BLaER1 treated with 17β-estradiol and CSF1 and Interleukin-3, amounts not matched to agents 10 nM and 100 nM (cell line): Measurements from ENCODE around the gene KCNC3.

ENCODE experiments used
- H3K27ac ChIP-seq, 11 experiments: shearing (Covaris generic); formaldehyde crosslinking; 2 replicates each; pipeline ENCODE4 v1.8.1; 2022
- H3K27me3 ChIP-seq, 11 experiments: shearing (Covaris generic); formaldehyde crosslinking; 2 replicates each; pipeline ENCODE4 v1.8.1; 2022
- H3K36me3 ChIP-seq, 11 experiments: shearing (Covaris generic); formaldehyde crosslinking; 2 replicates each; pipeline ENCODE4 v1.8.1; 2022
- H3K4me1 ChIP-seq, 10 experiments: shearing (Covaris generic); formaldehyde crosslinking; 2 replicates each; pipeline ENCODE4 v1.8.1; 2022
- H3K4me2 ChIP-seq, 11 experiments: shearing (Covaris generic); formaldehyde crosslinking; 2 replicates each; pipeline ENCODE4 v1.8.1; 2022
- H3K4me3 ChIP-seq, 10 experiments: shearing (Covaris generic); formaldehyde crosslinking; 2 replicates each; pipeline ENCODE4 v1.8.1; 2022
- H3K9ac ChIP-seq, 11 experiments: shearing (Covaris generic); formaldehyde crosslinking; 2 replicates each; pipeline ENCODE4 v1.8.1; 2022
- H3K9me3 ChIP-seq, 11 experiments: shearing (Covaris generic); formaldehyde crosslinking; replicated peaks in 1 of 11; 2 replicates each; pipeline ENCODE4 v1.8.1; 2022
- H4K20me1 ChIP-seq, 11 experiments: shearing (Covaris generic); formaldehyde crosslinking; 2 replicates each; pipeline ENCODE4 v1.8.1; 2022
- Cebpa-rat ChIP-seq, 11 experiments: shearing (Covaris generic); IDR thresholded peaks; 2 replicates each; pipeline ENCODE4 v1.8.1; 2022

The KCNC3 gene

GRCh38 chr19:50368649-50369570, 39.7 kb upstream of the KCNC3 start:
- peak overlapping the region; percentile 54 to 94 (median 86); a peak in 21 of 22 replicates for H3K27ac ChIP-seq
- H3K9ac ChIP-seq = peak overlapping the region; percentile 75 to 85 (median 79)
- H3K4me3 ChIP-seq = peak overlapping the region; percentile 67 to 76 (median 72)
- peak overlapping the region; percentile 78 to 99 (median 94) for H3K4me2 ChIP-seq
- H3K9me3 ChIP-seq = peaks cover 0 to 25% (median 16%) of the 10 kb centered on the region in 11 experiments; a peak in 18 of 22 replicates
- no peaks in the 10 kb centered on the region for H3K27me3 ChIP-seq
- no peaks in the 10 kb centered on the region for H4K20me1 ChIP-seq
- TF ChIP-seq Cebpa-rat (IDR thresholded peaks at IDR 0.05) = no peak
- no peaks in the 10 kb centered on the region; a peak in 1 of 22 replicates for H3K36me3 ChIP-seq
- peaks cover 50 to 94% (median 81%) of the 10 kb centered on the region in 10 experiments for H3K4me1 ChIP-seq

- peaks cover 0 to 57% (median 34%) of the 10 kb centered on the region in 11 experiments; a peak in 18 of 22 replicates for H3K9me3 ChIP-seq
- no peak for TF ChIP-seq Cebpa-rat (IDR thresholded peaks at IDR 0.05)
- H3K4me1 ChIP-seq = peaks cover 38 to 94% (median 78%) of the 10 kb centered on the region in 10 experiments
- H3K9ac ChIP-seq = peak within 1 kb of the TSS in 8 of 11 experiments; percentile 51 to 73 (median 68); a peak in 16 of 22 replicates
- peak within 1 kb of the TSS in 9 of 11 experiments; percentile 54 to 94 (median 87); a peak in 18 of 22 replicates for H3K27ac ChIP-seq
- peak within 1 kb of the TSS; percentile 25 to 99 (median 73); a peak in 21 of 22 replicates for H3K4me2 ChIP-seq
- peaks cover 0 to 4% (median 0%) of the 10 kb centered on the region in 11 experiments; a peak in 3 of 22 replicates for H3K36me3 ChIP-seq
- 0 out of 20 replicates have a peak within 1 kb of the TSS, but pooled peaks of 2 of the 10 experiments have one; percentile 24 for H3K4me3 ChIP-seq
- H4K20me1 ChIP-seq = no peaks in the 10 kb centered on the region
- H3K27me3 ChIP-seq = no peaks in the 10 kb centered on the region
Observed at GRCh38 chr19:50365434-50366306, 36.5 kb upstream of the KCNC3 start, which contains the start of gene NAPSA. NAPSA (minus strand) TSS chr19:50365639; CDS start chr19:50365621, 18 bp downstream.

- no peaks in the 10 kb centered on the region for H4K20me1 ChIP-seq
- peak overlapping the region in 1 of 10 experiments; percentile 10; a peak in 2 of 20 replicates for H3K4me3 ChIP-seq
- no peak for TF ChIP-seq Cebpa-rat (IDR thresholded peaks at IDR 0.05)
- H3K36me3 ChIP-seq = peaks cover 0 to 4% (median 0%) of the 10 kb centered on the region in 11 experiments; a peak in 3 of 22 replicates
- H3K9ac ChIP-seq = peak overlapping the region in 1 of 11 experiments; percentile 64; a peak in 1 of 22 replicates
- peaks cover 0 to 62% (median 35%) of the 10 kb centered on the region in 11 experiments; a peak in 18 of 22 replicates for H3K9me3 ChIP-seq
- H3K27ac ChIP-seq = peak overlapping the region in 8 of 11 experiments; percentile 78 to 94 (median 88); a peak in 17 of 22 replicates
- peak overlapping the region in 9 of 11 experiments; percentile 9 to 64 (median 47); a peak in 14 of 22 replicates for H3K4me2 ChIP-seq
- H3K4me1 ChIP-seq = peaks cover 34 to 100% (median 80%) of the 10 kb centered on the region in 10 experiments
- H3K27me3 ChIP-seq = no peaks in the 10 kb centered on the region
Observed at GRCh38 chr19:50362656-50363424, 33.7 kb upstream of the KCNC3 start.

- no peak overlapping the region for H3K9ac ChIP-seq
- peaks cover 28 to 99% (median 79%) of the 10 kb centered on the region in 10 experiments for H3K4me1 ChIP-seq
- peak overlapping the region in 10 of 11 experiments; percentile 1 to 64 (median 46); a peak in 14 of 22 replicates for H3K4me2 ChIP-seq
- peaks cover 0 to 4% (median 0%) of the 10 kb centered on the region in 11 experiments; a peak in 3 of 22 replicates for H3K36me3 ChIP-seq
- TF ChIP-seq Cebpa-rat (IDR thresholded peaks at IDR 0.05) = no peak
- H3K4me3 ChIP-seq = no peak overlapping the region
- H4K20me1 ChIP-seq = no peaks in the 10 kb centered on the region
- peak overlapping the region in 8 of 11 experiments; percentile 28 to 94 (median 87); a peak in 12 of 22 replicates for H3K27ac ChIP-seq
- peaks cover 0 to 62% (median 35%) of the 10 kb centered on the region in 11 experiments; a peak in 18 of 22 replicates for H3K9me3 ChIP-seq
- H3K27me3 ChIP-seq = no peaks in the 10 kb centered on the region
Observed at GRCh38 chr19:50362030-50362412, 32.8 kb upstream of the KCNC3 start.

- no peak overlapping the region for H3K4me3 ChIP-seq
- H3K36me3 ChIP-seq = peaks cover 0 to 4% (median 0%) of the 10 kb centered on the region in 11 experiments; a peak in 3 of 22 replicates
- no peak overlapping the region; a peak in 1 of 22 replicates for H3K9ac ChIP-seq
- TF ChIP-seq Cebpa-rat (IDR thresholded peaks at IDR 0.05) = no peak
- H3K27me3 ChIP-seq = no peaks in the 10 kb centered on the region
- H3K4me1 ChIP-seq = peaks cover 28 to 99% (median 76%) of the 10 kb centered on the region in 10 experiments
- no peaks in the 10 kb centered on the region for H4K20me1 ChIP-seq
- H3K9me3 ChIP-seq = peaks cover 0 to 62% (median 35%) of the 10 kb centered on the region in 11 experiments; a peak in 18 of 22 replicates
- H3K27ac ChIP-seq = peak overlapping the region in 8 of 11 experiments; percentile 27 to 94 (median 83); a peak in 12 of 22 replicates
- peak overlapping the region; percentile 1 to 64 (median 45); a peak in 16 of 22 replicates for H3K4me2 ChIP-seq
Observed at GRCh38 chr19:50361290-50362029, 32.3 kb upstream of the KCNC3 start.

- H3K4me2 ChIP-seq = peak overlapping the region in 10 of 11 experiments; percentile 16 to 86 (median 47); a peak in 18 of 22 replicates
- H3K9ac ChIP-seq = no peak overlapping the region
- no peaks in the 10 kb centered on the region for H3K27me3 ChIP-seq
- no peak for TF ChIP-seq Cebpa-rat (IDR thresholded peaks at IDR 0.05)
- peak overlapping the region in 4 of 11 experiments; percentile 14 to 58 (median 34); a peak in 5 of 22 replicates for H3K27ac ChIP-seq
- H3K4me3 ChIP-seq = no peak overlapping the region
- H3K4me1 ChIP-seq = peaks cover 20 to 80% (median 60%) of the 10 kb centered on the region in 10 experiments
- no peaks in the 10 kb centered on the region for H4K20me1 ChIP-seq
- H3K9me3 ChIP-seq = peaks cover 0 to 42% (median 24%) of the 10 kb centered on the region in 11 experiments; a peak in 18 of 22 replicates
- H3K36me3 ChIP-seq = peaks cover 0 to 4% (median 0%) of the 10 kb centered on the region in 11 experiments; a peak in 2 of 22 replicates
Observed at GRCh38 chr19:50359328-50359818, 30.2 kb upstream of the KCNC3 start.
